ENCODE results near the gene CFAP69. TPM values are rescaled to one million over a fixed set of nuclear protein-coding genes. Genes with fewer than 3 reads are reported as not detected.
"Not testable (repeated sequence)": the region's sequence is repeated elsewhere in the genome, so short reads cannot be mapped to it uniquely, and the experiment has no call there.

CFAP69 gene
- total RNA-seq, 2 experiments from 2014 or later, result 0.72 to 0.85 TPM

DNA sequence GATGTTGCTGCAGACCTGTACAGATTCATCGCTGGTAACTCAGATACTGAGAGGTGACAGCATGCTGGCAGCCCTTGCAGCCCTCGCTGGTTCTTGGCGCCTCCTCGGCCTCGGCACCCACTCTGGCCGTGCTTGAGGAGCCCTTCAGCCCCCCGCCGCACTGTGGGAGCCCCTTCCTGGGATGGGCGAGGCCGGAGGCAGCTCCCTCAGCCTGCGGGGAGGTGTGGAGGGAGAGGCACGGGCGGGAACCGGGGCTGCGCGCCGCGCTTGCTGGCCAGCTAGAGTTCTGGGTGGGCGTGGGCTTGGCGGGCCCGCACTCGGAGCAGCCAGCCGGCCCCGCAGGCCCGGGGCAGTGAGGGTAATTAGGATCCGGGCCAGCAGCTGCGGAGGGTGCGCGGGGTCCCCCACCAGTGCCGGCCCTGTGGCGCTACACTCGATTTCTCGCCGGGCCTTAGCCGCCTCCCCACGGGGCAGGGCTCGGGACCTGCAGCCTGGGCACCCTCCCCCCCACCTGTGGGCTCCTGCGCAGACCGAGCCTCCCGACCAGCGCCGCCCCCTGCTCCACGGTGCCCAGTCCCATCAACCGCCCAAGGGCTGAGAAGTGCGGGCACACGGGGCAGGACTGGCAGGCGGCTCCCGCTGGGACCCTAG, 89.3 kb downstream of the CFAP69 start:
- no peak for DNase-seq
- no peaks in the 10 kb centered on the region for H3K9me3 Mint-ChIP-seq
- peaks cover 26% of the 10 kb centered on the region for H3K27me3 Mint-ChIP-seq
- H3K4me1 Mint-ChIP-seq, result no peaks in the 10 kb centered on the region
- no peak overlapping the region for H3K4me3 Mint-ChIP-seq
- no peak overlapping the region for H3K27ac Mint-ChIP-seq
- no peaks in the 10 kb centered on the region for H3K36me3 Mint-ChIP-seq

GRCh38 chr7:90334926-90335325, 90.0 kb downstream of the CFAP69 start:
- H3K27me3 Mint-ChIP-seq, result peaks cover 25% of the 10 kb centered on the region
- H3K36me3 Mint-ChIP-seq, DNase-seq, H3K4me3 Mint-ChIP-seq, H3K27ac Mint-ChIP-seq, H3K4me1 Mint-ChIP-seq, H3K9me3 Mint-ChIP-seq: not testable (repeated sequence)

DNA sequence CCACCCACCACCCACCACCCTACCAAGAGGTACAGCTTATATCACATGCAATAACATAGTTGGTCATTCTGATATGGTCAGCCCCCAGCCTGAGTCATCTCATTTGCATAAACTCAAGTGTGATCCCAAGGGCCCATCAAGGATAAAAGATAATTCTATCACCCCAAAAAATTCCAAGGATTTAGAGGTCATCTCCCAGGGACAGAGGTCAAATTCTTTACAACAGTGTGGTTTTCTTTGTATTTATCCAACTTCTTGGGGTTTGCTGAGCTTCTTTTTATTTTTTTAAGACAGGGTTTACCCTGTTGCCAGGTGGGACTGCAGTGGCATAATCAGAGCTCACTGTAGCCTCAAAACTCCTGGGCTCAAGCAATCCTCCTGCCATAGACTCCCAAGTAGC, 92.1 kb downstream of the CFAP69 start:
- Mint-ChIP-seq H3K4me1 (no peaks in the 10 kb centered on the region), H3K27ac (no peak overlapping the region), H3K27me3 (peaks cover 14% of the 10 kb centered on the region), H3K9me3 (no peaks in the 10 kb centered on the region), H3K36me3 (no peaks in the 10 kb centered on the region), H3K4me3 (no peak overlapping the region)
- no peak for DNase-seq

- Mint-ChIP-seq H3K4me3 (peak overlapping the region; percentile 94), H3K27ac (peak overlapping the region; percentile 98), H3K27me3 (no peaks in the 10 kb centered on the region), H3K4me1 (peaks cover 24% of the 10 kb centered on the region), H3K36me3 (peaks cover 29% of the 10 kb centered on the region), H3K9me3 (peaks cover 4% of the 10 kb centered on the region)
- DNase-seq, result no peak
Observed at GRCh38 chr7:90345016-90345415, 100.0 kb downstream of the CFAP69 start.

- Mint-ChIP-seq H3K9me3 (peaks cover 6% of the 10 kb centered on the region), H3K4me3 (peak overlapping the region; percentile 94), H3K36me3 (peaks cover 34% of the 10 kb centered on the region), H3K4me1 (peaks cover 24% of the 10 kb centered on the region), H3K27ac (peak overlapping the region; percentile 98), H3K27me3 (no peaks in the 10 kb centered on the region)
- no peak for DNase-seq
Observed at GRCh38 chr7:90345595-90346335, 100.8 kb downstream of the CFAP69 start.

DNA sequence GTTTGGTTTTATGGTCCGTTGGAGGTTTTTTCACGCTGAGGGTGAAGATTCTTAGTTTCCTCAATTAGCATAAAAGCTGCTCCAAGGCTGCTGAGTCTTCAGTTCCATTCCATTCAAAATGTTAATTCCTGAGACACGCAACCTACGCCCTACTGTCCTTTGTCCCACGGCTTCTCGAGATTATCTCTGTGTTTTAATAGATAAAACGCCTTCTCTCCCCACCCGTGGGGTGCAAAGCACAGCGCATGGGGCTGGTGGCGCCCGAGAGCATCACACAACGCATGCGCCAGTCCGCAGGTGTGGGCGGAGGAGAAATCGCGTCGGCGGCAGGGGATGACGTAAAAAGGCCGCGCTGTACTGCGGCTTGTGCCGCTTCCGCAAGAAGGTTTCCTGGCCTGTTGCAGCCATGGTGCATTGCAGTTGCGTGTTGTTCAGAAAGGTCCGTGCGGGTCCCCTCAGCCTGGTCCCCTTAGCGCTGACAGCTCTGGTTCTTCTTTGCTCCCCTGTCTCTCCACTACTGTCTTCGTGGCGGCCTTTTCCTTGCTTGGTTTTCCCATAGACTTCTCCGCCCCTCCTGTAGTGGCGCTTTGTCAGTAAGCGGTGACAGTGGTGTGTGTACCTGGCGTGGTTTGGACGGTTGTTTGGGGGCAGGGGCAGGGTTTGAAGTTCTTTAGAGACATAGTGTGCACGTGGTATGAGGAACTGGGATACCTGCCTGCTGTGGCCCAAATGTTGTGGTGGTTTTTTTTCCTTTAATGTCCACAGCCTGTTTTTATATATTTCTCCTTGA, 101.6 kb downstream of the CFAP69 start, which contains the start of gene GTPBP10:
Gene GTPBP10, plus strand, starts transcription at position 381 of the 790 bp plus-strand sequence. Its CDS starts 26 bp downstream, at position 407.
- H3K4me1 Mint-ChIP-seq, result peaks cover 24% of the 10 kb centered on the region
- peak within 1 kb of the TSS; percentile 98 for H3K27ac Mint-ChIP-seq
- H3K36me3 Mint-ChIP-seq, result peaks cover 34% of the 10 kb centered on the region
- peaks cover 6% of the 10 kb centered on the region for H3K9me3 Mint-ChIP-seq
- peak; percentile 94 for DNase-seq
- H3K27me3 Mint-ChIP-seq, result no peaks in the 10 kb centered on the region
- H3K4me3 Mint-ChIP-seq, result peak within 1 kb of the TSS; percentile 94

DNA sequence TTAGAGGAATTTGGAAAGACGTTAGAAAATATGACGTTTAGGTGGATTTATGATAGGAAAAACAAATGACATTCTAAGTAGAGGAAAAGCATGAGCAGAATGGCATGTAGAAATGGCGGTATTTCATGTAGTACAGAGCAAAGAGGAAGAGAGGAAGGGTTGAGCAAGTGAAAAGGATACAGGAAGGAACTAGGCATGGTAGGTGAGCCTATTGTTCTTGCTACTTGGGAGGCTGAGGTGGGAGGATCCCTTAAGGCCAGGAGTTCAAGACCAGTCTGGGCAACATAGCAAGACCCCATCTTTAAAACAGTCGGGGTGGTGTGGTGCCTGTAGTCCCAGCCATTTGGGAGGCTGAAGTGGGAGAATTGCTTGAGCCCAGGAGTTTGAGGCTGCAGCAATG, 102.8 kb downstream of the CFAP69 start:
- Mint-ChIP-seq H3K4me1 (peaks cover 34% of the 10 kb centered on the region), H3K4me3 (peak overlapping the region; percentile 94), H3K27me3 (no peaks in the 10 kb centered on the region), H3K9me3 (peaks cover 6% of the 10 kb centered on the region), H3K27ac (peak overlapping the region; percentile 98), H3K36me3 (peaks cover 42% of the 10 kb centered on the region)
- no peak for DNase-seq

DNA sequence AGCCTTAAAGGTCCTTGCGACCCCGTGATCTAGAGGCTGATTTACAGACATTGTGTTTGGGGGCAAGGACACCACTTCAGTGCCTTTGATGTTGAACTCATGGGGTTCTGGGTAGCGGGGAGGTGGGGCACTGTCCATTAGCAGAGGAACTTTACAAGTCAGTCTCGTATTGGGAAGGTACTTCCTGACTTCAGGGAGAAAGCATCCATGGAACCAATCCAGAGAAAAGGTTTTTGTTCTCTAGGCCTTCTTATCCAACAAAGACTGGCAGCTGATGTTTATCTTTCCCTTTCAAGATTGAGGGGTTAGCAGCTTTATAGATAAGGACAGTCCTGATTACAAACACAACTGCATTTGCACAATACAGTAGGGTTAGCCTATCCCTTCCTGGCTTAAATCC, 104.3 kb downstream of the CFAP69 start:
- Mint-ChIP-seq H3K9me3 (peaks cover 6% of the 10 kb centered on the region), H3K36me3 (peaks cover 53% of the 10 kb centered on the region), H3K4me1 (peaks cover 36% of the 10 kb centered on the region), H3K4me3 (no peak overlapping the region), H3K27ac (no peak overlapping the region), H3K27me3 (no peaks in the 10 kb centered on the region)
- no peak for DNase-seq

- H3K4me1 Mint-ChIP-seq, result peaks cover 35% of the 10 kb centered on the region
- H3K27ac Mint-ChIP-seq, DNase-seq, H3K9me3 Mint-ChIP-seq, H3K27me3 Mint-ChIP-seq, H3K4me3 Mint-ChIP-seq: not testable (repeated sequence)
- peaks cover 56% of the 10 kb centered on the region for H3K36me3 Mint-ChIP-seq
Observed at GRCh38 chr7:90350032-90350431, 105.1 kb downstream of the CFAP69 start.

GRCh38 chr7:90351987-90352386, 107.0 kb downstream of the CFAP69 start:
- Mint-ChIP-seq H3K4me1 (peaks cover 28% of the 10 kb centered on the region), H3K36me3 (peaks cover 67% of the 10 kb centered on the region), H3K27ac (no peak overlapping the region)

More at GRCh38 chr7:90351987-90352386, 107.0 kb downstream of the CFAP69 start:
- Mint-ChIP-seq H3K27me3 (no peaks in the 10 kb centered on the region), H3K4me3 (no peak overlapping the region), H3K9me3 (peaks cover 14% of the 10 kb centered on the region)
- no peak for DNase-seq

Other genes starting within 250 kb of the CFAP69 start
- 1 to 10 TPM; 2.0 to 2.4 TPM for gene STEAP1, start 90.7 kb upstream of the CFAP69 start, total RNA-seq
- gene STEAP2, start 33.4 kb upstream of the CFAP69 start, total RNA-seq, result not detected
- not detected for gene FAM237B, start 76.1 kb downstream of the CFAP69 start, total RNA-seq
- 10 to 100 TPM; 56.6 to 58.5 TPM for gene GTPBP10, start 101.5 kb downstream of the CFAP69 start, total RNA-seq
- gene CLDN12, start 158.3 kb downstream of the CFAP69 start, total RNA-seq, result 1 to 10 TPM; 6.2 to 7.2 TPM
- gene PTTG1IP2, start 224.5 kb downstream of the CFAP69 start, total RNA-seq, result not detected

Measured in activated naive CD8-positive, alpha-beta T cell treated with anti-CD3 and anti-CD28 coated beads for 36 hours (primary cell).